Measurements from ENCODE around the gene JADE1. TPM values are rescaled to one million over a fixed set of nuclear protein-coding genes. Genes with fewer than 3 reads are reported as not detected.
A peak's percentile ranks its signal among the peaks of the same experiment; 100 is the strongest.

Gene JADE1
- total RNA-seq (ENCODE audit: unreplicated experiment), result 18.2 TPM
- long read RNA-seq, full-length matches to known transcripts, result 5 of 8 reads
- long read RNA-seq, partial matches to known transcripts, result 2 of 8 reads
- long read RNA-seq, other reads (novel, unspliced or antisense), result 1 of 8 reads

DNA sequence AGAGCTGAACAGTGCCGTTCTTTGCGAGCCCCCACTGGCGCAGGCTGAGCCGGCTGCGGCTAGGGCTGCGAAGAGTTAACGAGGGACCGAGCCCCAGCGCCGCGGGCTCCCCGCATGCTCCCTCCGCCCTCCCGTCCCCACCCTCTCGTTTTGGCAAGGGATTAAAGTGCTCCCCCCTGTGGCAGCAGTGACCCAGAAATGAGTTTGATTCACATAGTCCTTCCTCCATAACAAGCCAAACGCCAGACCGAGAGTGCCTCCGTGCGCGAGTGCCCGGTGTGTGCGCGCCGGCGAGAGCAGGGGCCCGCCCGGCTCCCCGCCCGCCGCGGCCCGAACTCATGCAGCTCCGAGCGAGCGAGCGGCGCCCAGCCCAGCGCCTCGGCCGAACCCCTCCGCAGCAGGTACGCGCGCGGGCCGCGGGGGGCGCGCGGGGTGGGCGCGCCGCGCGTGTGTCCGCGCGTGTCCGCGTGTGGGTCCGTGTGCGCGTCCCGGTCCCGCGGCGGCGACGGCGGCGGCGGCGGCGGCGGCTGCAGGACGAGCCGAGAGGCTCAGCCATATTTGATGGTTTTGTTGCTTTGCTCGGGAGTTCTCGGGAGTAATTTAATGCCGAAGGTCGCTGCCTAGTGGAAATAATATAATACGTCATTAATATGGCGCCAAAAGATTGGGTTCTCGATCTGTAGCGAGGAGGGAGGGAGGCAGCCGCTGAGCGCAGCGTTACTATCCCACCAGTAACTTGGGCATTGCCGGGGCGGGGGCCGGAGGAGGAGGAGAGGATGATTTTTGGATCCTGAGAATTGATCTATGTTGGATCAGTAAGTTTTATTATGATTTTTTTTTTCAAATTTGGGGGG, at the start of gene JADE1:
Gene JADE1, plus strand, starts transcription at position 224 of the 854 bp plus-strand sequence. CDS start 22,059 bp downstream, outside the sequence.
- Mint-ChIP-seq H3K4me3 (ENCODE audit: unreplicated experiment) (peak within 1 kb of the TSS; percentile 97), H3K9me3 (ENCODE audit: unreplicated experiment) (no peaks in the 10 kb centered on the region), H3K27me3 (ENCODE audit: unreplicated experiment) (peaks cover 11% of the 10 kb centered on the region), H3K27ac (ENCODE audit: unreplicated experiment) (peak within 1 kb of the TSS; percentile 84), H3K36me3 (ENCODE audit: low read depth, unreplicated experiment) (peaks cover 6% of the 10 kb centered on the region), H3K4me1 (ENCODE audit: unreplicated experiment) (peaks cover 12% of the 10 kb centered on the region)
- DNase-seq (ENCODE audit: low spot score), result peak; percentile 95
- TF ChIP-seq CTCF (IDR thresholded peaks at IDR 0.05; ENCODE audit: unreplicated experiment), result peak; percentile 61

- TF ChIP-seq CTCF (IDR thresholded peaks at IDR 0.05; ENCODE audit: unreplicated experiment), result no peak
- Mint-ChIP-seq H3K36me3 (ENCODE audit: low read depth, unreplicated experiment) (no peaks in the 10 kb centered on the region), H3K4me3 (ENCODE audit: unreplicated experiment) (no peak overlapping the region), H3K27me3 (ENCODE audit: unreplicated experiment) (peaks cover 2% of the 10 kb centered on the region), H3K4me1 (ENCODE audit: unreplicated experiment) (peaks cover 5% of the 10 kb centered on the region), H3K27ac (ENCODE audit: unreplicated experiment) (no peak overlapping the region), H3K9me3 (ENCODE audit: unreplicated experiment) (no peaks in the 10 kb centered on the region)
- no peak for DNase-seq (ENCODE audit: low spot score)
Observed at GRCh38 chr4:128766781-128767180, 42.7 kb upstream of the JADE1 start.

GRCh38 chr4:128768373-128768996, 41.0 kb upstream of the JADE1 start:
- no peak for TF ChIP-seq CTCF (IDR thresholded peaks at IDR 0.05; ENCODE audit: unreplicated experiment)
- no peak for DNase-seq (ENCODE audit: low spot score)
- Mint-ChIP-seq H3K9me3 (ENCODE audit: unreplicated experiment) (no peaks in the 10 kb centered on the region), H3K27me3 (ENCODE audit: unreplicated experiment) (peaks cover 2% of the 10 kb centered on the region), H3K4me3 (ENCODE audit: unreplicated experiment) (no peak overlapping the region), H3K4me1 (ENCODE audit: unreplicated experiment) (peaks cover 5% of the 10 kb centered on the region), H3K36me3 (ENCODE audit: low read depth, unreplicated experiment) (no peaks in the 10 kb centered on the region), H3K27ac (ENCODE audit: unreplicated experiment) (no peak overlapping the region)

DNA sequence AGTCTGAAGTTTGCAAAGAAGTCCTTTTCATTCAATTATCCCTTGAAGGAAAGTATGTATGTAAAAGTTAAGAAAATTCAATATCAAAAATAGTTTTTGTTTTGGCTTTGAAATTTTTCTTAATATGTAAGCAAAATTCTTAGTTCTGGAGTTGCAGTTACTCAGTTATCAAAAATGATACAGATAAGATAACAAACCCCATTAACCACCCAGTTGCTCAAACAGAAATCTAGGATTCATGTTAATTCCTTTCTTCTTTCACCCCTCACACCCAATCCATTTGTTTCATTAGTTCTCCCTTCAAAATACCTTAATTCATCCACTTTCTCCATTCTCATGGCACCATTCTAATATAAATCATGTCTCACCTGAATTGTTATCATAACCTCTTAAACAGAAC, 40.5 kb upstream of the JADE1 start:
- H3K9me3 Mint-ChIP-seq (ENCODE audit: unreplicated experiment), result no peaks in the 10 kb centered on the region
- H3K4me1 Mint-ChIP-seq (ENCODE audit: unreplicated experiment), result peaks cover 5% of the 10 kb centered on the region
- no peak overlapping the region for H3K4me3 Mint-ChIP-seq (ENCODE audit: unreplicated experiment)
- no peak for DNase-seq (ENCODE audit: low spot score)
- no peak overlapping the region for H3K27ac Mint-ChIP-seq (ENCODE audit: unreplicated experiment)
- no peaks in the 10 kb centered on the region for H3K36me3 Mint-ChIP-seq (ENCODE audit: low read depth, unreplicated experiment)
- TF ChIP-seq CTCF (IDR thresholded peaks at IDR 0.05; ENCODE audit: unreplicated experiment), result no peak
- peaks cover 2% of the 10 kb centered on the region for H3K27me3 Mint-ChIP-seq (ENCODE audit: unreplicated experiment)
